ENCODE measurements around the gene ADAMTS2. TPM values are rescaled to one million over a fixed set of nuclear protein-coding genes. Genes with fewer than 3 reads are reported as not detected.

Gene ADAMTS2
- total and polyA plus RNA-seq, 2 of the 4 experiments (the other 2 are of a cell fraction) = 19.0 to 58.8 TPM

GRCh38 chr5:179387151-179388110 is 42.2 kb upstream of the ADAMTS2 start:
- WGBS, 2 experiments (ENCODE audit: extremely low coverage in 2 of 2, insufficient read length in 1 of 2) = 84% methylated on average over 9 of the region's 19 CpGs; no CpG with 5 or more reads in 1 of the 2 experiments
- Histone ChIP-seq H2BK120ac (ENCODE audit: low read depth, low read length) (no peak overlapping the region), H3K56ac (ENCODE audit: extremely low read depth, insufficient read depth, low read length) (no peak overlapping the region), H4K8ac (ENCODE audit: low read depth in 2 of 2, low read length in 2 of 2) (no peak overlapping the region), H3K4ac (ENCODE audit: low read depth, low read length) (no peak overlapping the region), H2AK5ac (ENCODE audit: low read depth, low read length) (no peak overlapping the region), H3K79me1 (ENCODE audit: low read depth in 1 of 2, low read length in 2 of 2) (no peaks in the 10 kb centered on the region), H3K23ac (ENCODE audit: low read depth, low read length) (no peak overlapping the region), H4K5ac (ENCODE audit: low read depth, low read length) (no peak overlapping the region), H2BK5ac (ENCODE audit: low read depth, low read length, poor library complexity, severe bottlenecking) (no peak overlapping the region), H3K4me2 (ENCODE audit: low read depth, low read length) (no peak overlapping the region), H3K36me3 (ENCODE audit: control insufficient read depth, insufficient read depth, low read length) (no peaks in the 10 kb centered on the region), H4K91ac (ENCODE audit: insufficient read depth, low read depth, low read length) (no peak overlapping the region), H3K4me1 (ENCODE audit: control insufficient read depth, insufficient read depth, low read length) (no peaks in the 10 kb centered on the region), H4K20me1 (ENCODE audit: insufficient read depth, low read length) (no peaks in the 10 kb centered on the region), H3K27me3 (ENCODE audit: control insufficient read depth, insufficient read depth, low read length) (no peaks in the 10 kb centered on the region; the same call in 1 of the 2 replicates), H2BK15ac (ENCODE audit: low read depth, low read length) (no peak overlapping the region), H3K9me1 (ENCODE audit: insufficient read depth, low read length) (no peaks in the 10 kb centered on the region), H3K14ac (replicated peaks; ENCODE audit: low read depth, low read length) (no peak overlapping the region), H2AK9ac (replicated peaks; ENCODE audit: low read depth, low read length, poor library complexity) (no peak overlapping the region), H3K9ac (ENCODE audit: low read depth, low read length) (no peak overlapping the region), H3K4me3 (ENCODE audit: insufficient read depth, low read depth, low read length) (no peak overlapping the region), H2AFZ (replicated peaks; ENCODE audit: low read length, poor library complexity) (no peak overlapping the region), H3K27ac (ENCODE audit: insufficient read depth, low read length) (no peak overlapping the region), H3K9me3 (ENCODE audit: control insufficient read depth, insufficient read depth, low read length) (peaks cover 14% of the 10 kb centered on the region), H3K18ac (ENCODE audit: low read depth, low read length) (no peak overlapping the region), H2BK20ac (ENCODE audit: low read depth, low read length) (no peak overlapping the region)
- ChIA-PET POLR2A (ENCODE audit: unreplicated experiment) (no interaction called here), CTCF (interaction anchor here (0.6 kb wide), 1 partner anchor 220 kb away, joined by 3 read pairs; no protein-coding TSS in a partner anchor)
- intact Hi-C loops (cut with micrococcal nuclease) (no loop called here), in situ Hi-C loops (cut with MboI; ENCODE audit: low sequenced_read_pairs) (no loop called here), dilution Hi-C loops (cut with HindIII; ENCODE audit: low sequenced_read_pairs, unreplicated experiment) (no loop called here)
- BruUV-seq (replicated peaks) = no TSS peak
- ATAC-seq (ENCODE audit: low read depth) = no peak
- DNase-seq = no peak
- TF ChIP-seq MXI1 (IDR thresholded peaks at IDR 0.05; ENCODE audit: borderline replicate concordance, low read depth, low read length) (no peak), CHD1 (IDR thresholded peaks at IDR 0.05; ENCODE audit: low read depth, low read length) (no peak), NFE2L2 (IDR thresholded peaks at IDR 0.05; ENCODE audit: low read depth, low read length) (no peak), RAD21 (IDR thresholded peaks at IDR 0.05; ENCODE audit: low read length) (no peak), BHLHE40 (IDR thresholded peaks at IDR 0.05; ENCODE audit: low read depth, low read length) (no peak), FOS (IDR thresholded peaks at IDR 0.05; ENCODE audit: low read depth, low read length) (no peak), CEBPB (IDR thresholded peaks at IDR 0.05; ENCODE audit: low read depth, low read length) (no peak), RCOR1 (IDR thresholded peaks at IDR 0.05; ENCODE audit: insufficient replicate concordance, low read length) (no peak), POLR2A (IDR thresholded peaks at IDR 0.05; ENCODE audit: low read depth, low read length) (no peak)
